AG04450 (cell line): ENCODE data around the gene PLAGL2. TPM values are rescaled to one million over a fixed set of nuclear protein-coding genes. Genes with fewer than 3 reads are reported as not detected.

Experiments
- CTCF ChIA-PET: fragments of 300-600, 350-600 bp; formaldehyde crosslinking; extraction: SDS; loops from one replicate; lab custom pipeline; 2022; ENCODE audit warnings: antibody characterized with exemption, inconsistent platforms; lab: Charles Lee
- POLR2A ChIA-PET: fragments of 350-600 bp; formaldehyde crosslinking; extraction: SDS; loops from one replicate; lab custom pipeline; 2021; ENCODE audit warnings: antibody characterized with exemption, inconsistent platforms; lab: Yijun Ruan, JAX
- DNase-seq: peaks from one replicate; pipeline ENCODE4 v3.0.0-alpha.2; 2011; ENCODE audit warnings: low read depth, low spot score
- H3K27ac ChIP-seq: one replicate; pipeline ENCODE4 v1.5.1; 2012; ENCODE audit warnings: low read depth, low read length, control low read depth
- H3K27me3 ChIP-seq: one replicate; pipeline ENCODE4 v1.6.0; 2012; ENCODE audit warnings: low read length; ENCODE audit not compliant: control insufficient read depth, insufficient read depth
- H3K4me3 ChIP-seq: 2 replicates; pipeline ENCODE4 v1.5.1; 2011; ENCODE audit warnings: mild to moderate bottlenecking, low read depth, low read length, control low read depth
- H3K9me3 ChIP-seq: 2 replicates; pipeline ENCODE4 v1.5.1; 2012; ENCODE audit warnings: low read length; ENCODE audit not compliant: control insufficient read depth, insufficient read depth
- CTCF ChIP-seq: IDR thresholded peaks from 2 replicates; pipeline ENCODE4 v1.5.1; 2011; ENCODE audit warnings: low read depth, low read length, control low read depth, inconsistent platforms
- polyA plus RNA-seq: library from polyadenylated mRNA; depleted of rRNA; stranded (reverse); fragments of >200 nt; gene quantifications from 2 replicates; pipeline ENCODE4 v1.2.3, GENCODE V29; 2011

PLAGL2 gene
- polyA plus RNA-seq, 1 experiment = 5.9 TPM

DNA sequence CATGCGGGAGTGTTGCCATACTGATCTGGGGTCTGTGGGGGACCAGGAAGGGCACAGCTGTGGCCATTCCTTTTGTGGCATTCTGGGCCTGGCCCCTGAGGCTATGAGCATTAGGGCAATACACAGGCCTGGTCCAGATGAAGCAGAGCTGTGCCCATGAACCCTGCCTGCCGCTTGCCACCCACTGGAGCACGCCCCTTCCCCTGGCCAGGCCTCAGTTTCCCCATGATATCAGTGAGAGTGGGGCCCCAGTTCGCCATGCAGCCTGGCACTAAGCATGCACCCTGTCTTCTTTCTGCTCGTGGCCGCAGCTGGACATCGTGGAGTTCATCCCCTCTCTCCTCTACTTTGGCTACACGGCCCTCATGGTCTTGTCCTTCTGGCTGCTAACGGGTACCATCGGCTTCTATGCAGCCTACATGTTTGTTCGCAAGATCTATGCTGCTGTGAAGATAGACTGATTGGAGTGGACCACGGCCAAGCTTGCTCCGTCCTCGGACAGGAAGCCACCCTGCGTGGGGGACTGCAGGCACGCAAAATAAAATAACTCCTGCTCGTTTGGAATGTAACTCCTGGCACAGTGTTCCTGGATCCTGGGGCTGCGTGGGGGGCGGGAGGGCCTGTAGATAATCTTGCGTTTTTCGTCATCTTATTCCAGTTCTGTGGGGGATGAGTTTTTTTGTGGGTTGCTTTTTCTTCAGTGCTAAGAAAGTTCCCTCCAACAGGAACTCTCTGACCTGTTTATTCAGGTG is 42.4 kb downstream of the PLAGL2 start:
- H3K4me3 ChIP-seq = no peak overlapping the region
- CTCF ChIA-PET = no interaction called here
- no peak overlapping the region for H3K27ac ChIP-seq
- POLR2A ChIA-PET = no interaction called here
- DNase-seq = no peak
- TF ChIP-seq CTCF = no peak
- no peaks in the 10 kb centered on the region for H3K27me3 ChIP-seq
- no peaks in the 10 kb centered on the region for H3K9me3 ChIP-seq

- Histone ChIP-seq H3K27me3 (no peaks in the 10 kb centered on the region), H3K4me3 (no peak overlapping the region), H3K27ac (no peak overlapping the region), H3K9me3 (no peaks in the 10 kb centered on the region)
- no peak for DNase-seq
- CTCF ChIA-PET = no interaction called here
- POLR2A ChIA-PET = no interaction called here
- TF ChIP-seq CTCF = no peak
Observed at GRCh38 chr20:32163951-32164350, 43.6 kb downstream of the PLAGL2 start.

DNA sequence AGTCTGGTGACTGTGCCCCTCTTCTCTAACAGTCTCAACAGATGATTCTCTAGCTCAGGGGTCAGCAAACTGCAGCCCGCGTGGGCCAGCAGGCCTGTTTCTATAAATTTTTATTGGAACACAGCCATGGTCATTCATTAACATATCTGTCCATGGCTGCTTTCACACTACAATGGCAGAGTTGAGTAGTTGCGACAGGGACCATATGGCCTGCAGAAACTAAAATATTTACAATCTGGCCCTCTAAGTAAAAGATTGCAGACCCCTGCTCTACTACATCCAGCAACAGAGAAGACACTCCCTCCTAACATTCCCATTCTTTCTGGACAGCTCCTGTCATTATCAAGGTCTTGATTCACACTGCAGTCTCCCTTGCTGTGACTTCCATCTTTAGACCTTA is 45.2 kb downstream of the PLAGL2 start:
- CTCF ChIA-PET = no interaction called here
- no peak for DNase-seq
- H3K4me3 ChIP-seq = no peak overlapping the region
- no peak for TF ChIP-seq CTCF
- no peak overlapping the region for H3K27ac ChIP-seq
- POLR2A ChIA-PET = no interaction called here
- H3K27me3 ChIP-seq = no peaks in the 10 kb centered on the region
- H3K9me3 ChIP-seq = no peaks in the 10 kb centered on the region

DNA sequence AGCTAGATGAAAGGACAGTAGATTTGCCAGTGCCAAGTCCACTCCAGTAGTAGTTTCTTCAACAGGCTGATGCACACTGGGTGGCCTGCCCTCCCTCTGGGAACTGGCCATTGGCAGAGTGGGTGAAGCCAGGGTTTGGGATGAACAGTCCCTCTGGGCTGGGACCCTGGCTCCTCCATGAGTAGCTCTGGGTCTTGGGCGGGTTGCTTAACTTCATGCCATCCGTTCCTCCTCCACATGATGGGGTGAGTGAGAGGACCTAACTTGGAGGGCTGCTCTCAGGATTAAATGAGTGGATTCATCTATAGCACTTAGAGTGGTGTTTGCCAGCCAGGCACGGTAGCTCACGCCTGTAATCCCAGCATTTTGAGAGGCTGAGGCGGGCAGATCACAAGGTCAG is 47.2 kb downstream of the PLAGL2 start:
- no peaks in the 10 kb centered on the region for H3K27me3 ChIP-seq
- CTCF ChIA-PET = no interaction called here
- no peaks in the 10 kb centered on the region for H3K9me3 ChIP-seq
- POLR2A ChIA-PET = no interaction called here
- no peak for TF ChIP-seq CTCF
- no peak for DNase-seq
- no peak overlapping the region for H3K4me3 ChIP-seq
- H3K27ac ChIP-seq = no peak overlapping the region

DNA sequence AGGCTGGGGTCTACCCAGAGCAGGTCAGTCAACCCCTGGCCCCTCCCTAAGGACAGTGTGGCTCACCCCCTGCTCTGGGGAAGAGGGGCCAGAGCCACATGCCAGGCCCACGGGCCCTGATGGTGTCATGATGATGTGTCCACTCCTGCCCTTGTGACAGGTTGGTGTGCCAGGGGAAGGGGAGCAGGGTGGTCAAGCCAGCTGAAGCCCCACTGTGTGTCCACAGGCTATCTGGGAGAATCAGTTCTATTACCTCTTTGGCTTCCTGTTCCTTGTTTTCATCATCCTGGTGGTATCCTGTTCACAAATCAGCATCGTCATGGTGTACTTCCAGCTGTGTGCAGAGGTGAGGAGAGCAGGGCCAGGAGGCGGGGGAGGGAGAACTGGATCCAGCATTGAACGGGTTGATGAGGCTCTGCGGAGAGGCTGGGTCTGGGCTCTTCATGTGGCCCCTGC is 47.7 kb downstream of the PLAGL2 start:
- no peak overlapping the region for H3K27ac ChIP-seq
- CTCF ChIA-PET = no interaction called here
- POLR2A ChIA-PET = no interaction called here
- H3K9me3 ChIP-seq = no peaks in the 10 kb centered on the region
- TF ChIP-seq CTCF = no peak
- DNase-seq = no peak
- no peaks in the 10 kb centered on the region for H3K27me3 ChIP-seq
- no peak overlapping the region for H3K4me3 ChIP-seq
